Measurements from ENCODE around the gene FIG4. TPM values are rescaled to one million over a fixed set of nuclear protein-coding genes. Genes with fewer than 3 reads are reported as not detected.
"Not testable (repeated sequence)": the region's sequence is repeated elsewhere in the genome, so short reads cannot be mapped to it uniquely, and the experiment has no call there.

FIG4 gene
- total and polyA plus RNA-seq, 5 donors from 2014 or later = 9.0 to 20.0 (median 14.9) TPM

- Mint-ChIP-seq H3K36me3 (no peaks in the 10 kb centered on the region), H3K27ac (no peak overlapping the region), H3K4me1 (no peaks in the 10 kb centered on the region), H3K9me3 (peaks cover 0 to 3% (median 0%) of the 10 kb centered on the region in 7 donors), H3K4me3 (no peak overlapping the region), H3K27me3 (peaks cover 14% of the 10 kb centered on the region)
- no peak for DNase-seq
- no peaks in the 10 kb centered on the region for H3K9me3 ChIP-seq (ENCODE audit: control insufficient read depth in 2 of 2, low read length in 2 of 2)
- H3K27ac ChIP-seq (ENCODE audit: insufficient read depth, low read length, poor library complexity, severe bottlenecking) = no peak overlapping the region
- H3K36me3 ChIP-seq (ENCODE audit: control insufficient read depth, insufficient read depth, low read length) = no peaks in the 10 kb centered on the region
- H3K4me3 ChIP-seq (ENCODE audit: low read depth, low read length) = no peak overlapping the region
- no peaks in the 10 kb centered on the region for H3K4me1 ChIP-seq (ENCODE audit: control insufficient read depth, insufficient read depth, low read length, poor library complexity, severe bottlenecking)
- no peaks in the 10 kb centered on the region for H3K27me3 ChIP-seq (ENCODE audit: control insufficient read depth, insufficient read depth, low read length)
- ATAC-seq (ENCODE audit: low read depth in 2 of 2) = no peak
Measured at GRCh38 chr6:109861946-109862345, 170.8 kb downstream of the FIG4 start.

- no peak overlapping the region for H3K27ac ChIP-seq (ENCODE audit: insufficient read depth, low read length, poor library complexity, severe bottlenecking)
- no peaks in the 10 kb centered on the region for H3K4me1 ChIP-seq (ENCODE audit: control insufficient read depth, insufficient read depth, low read length, poor library complexity, severe bottlenecking)
- DNase-seq (no peak), ATAC-seq (ENCODE audit: low read depth in 2 of 2) (no peak)
- Mint-ChIP-seq H3K4me3 (no peak overlapping the region), H3K4me1 (no peaks in the 10 kb centered on the region), H3K9me3 (peaks cover 0 to 3% (median 0%) of the 10 kb centered on the region in 7 donors), H3K36me3 (no peaks in the 10 kb centered on the region), H3K27me3 (peaks cover 18% of the 10 kb centered on the region), H3K27ac (no peak overlapping the region)
- H3K9me3 ChIP-seq (ENCODE audit: control insufficient read depth in 2 of 2, low read length in 2 of 2) = no peaks in the 10 kb centered on the region
- no peaks in the 10 kb centered on the region for H3K36me3 ChIP-seq (ENCODE audit: control insufficient read depth, insufficient read depth, low read length)
- H3K27me3 ChIP-seq (ENCODE audit: control insufficient read depth, insufficient read depth, low read length) = no peaks in the 10 kb centered on the region
- H3K4me3 ChIP-seq (ENCODE audit: low read depth, low read length) = no peak overlapping the region
Measured at GRCh38 chr6:109864050-109864449, 173.0 kb downstream of the FIG4 start.

- Histone ChIP-seq H3K36me3 (ENCODE audit: control insufficient read depth, insufficient read depth, low read length) (no peaks in the 10 kb centered on the region), H3K27ac (ENCODE audit: insufficient read depth, low read length, poor library complexity, severe bottlenecking) (no peak overlapping the region), H3K27me3 (ENCODE audit: control insufficient read depth, insufficient read depth, low read length) (no peaks in the 10 kb centered on the region), H3K4me3 (ENCODE audit: low read depth, low read length) (no peak overlapping the region), H3K4me1 (ENCODE audit: control insufficient read depth, insufficient read depth, low read length, poor library complexity, severe bottlenecking) (no peaks in the 10 kb centered on the region), H3K9me3 (ENCODE audit: control insufficient read depth in 2 of 2, low read length in 2 of 2) (no peaks in the 10 kb centered on the region)
- Mint-ChIP-seq H3K9me3 (peaks cover 0 to 3% (median 0%) of the 10 kb centered on the region in 7 donors), H3K4me3 (no peak overlapping the region), H3K27ac (no peak overlapping the region), H3K4me1 (no peaks in the 10 kb centered on the region), H3K36me3 (no peaks in the 10 kb centered on the region), H3K27me3 (peaks cover 10% of the 10 kb centered on the region)
- ATAC-seq (ENCODE audit: low read depth in 2 of 2) (no peak), DNase-seq (no peak)
Measured at GRCh38 chr6:109865968-109866367, 174.9 kb downstream of the FIG4 start.

- no peak overlapping the region for H3K27ac Mint-ChIP-seq
- H3K27me3 Mint-ChIP-seq = peaks cover 14% of the 10 kb centered on the region
- H3K27ac ChIP-seq (ENCODE audit: insufficient read depth, low read length, poor library complexity, severe bottlenecking) = no peak overlapping the region
- no peaks in the 10 kb centered on the region for H3K36me3 ChIP-seq (ENCODE audit: control insufficient read depth, insufficient read depth, low read length)
- ATAC-seq (ENCODE audit: low read depth in 2 of 2) = no peak
- DNase-seq = no peak
- H3K4me1 ChIP-seq (ENCODE audit: control insufficient read depth, insufficient read depth, low read length, poor library complexity, severe bottlenecking) = no peaks in the 10 kb centered on the region
- no peak overlapping the region for H3K4me3 ChIP-seq (ENCODE audit: low read depth, low read length)
- no peaks in the 10 kb centered on the region for H3K4me1 Mint-ChIP-seq
- H3K9me3 Mint-ChIP-seq = peaks cover 0 to 1% (median 0%) of the 10 kb centered on the region in 7 donors
- no peaks in the 10 kb centered on the region for H3K36me3 Mint-ChIP-seq
- H3K9me3 ChIP-seq (ENCODE audit: control insufficient read depth in 2 of 2, low read length in 2 of 2) = no peaks in the 10 kb centered on the region
- no peak overlapping the region for H3K4me3 Mint-ChIP-seq
- peaks cover 3% of the 10 kb centered on the region for H3K27me3 ChIP-seq (ENCODE audit: control insufficient read depth, insufficient read depth, low read length)
Measured at GRCh38 chr6:109867009-109867969, 176.2 kb downstream of the FIG4 start.

GRCh38 chr6:109867970-109868358, 176.9 kb downstream of the FIG4 start:
- Histone ChIP-seq H3K27me3 (ENCODE audit: control insufficient read depth, insufficient read depth, low read length) (peaks cover 3% of the 10 kb centered on the region), H3K27ac (ENCODE audit: insufficient read depth, low read length, poor library complexity, severe bottlenecking) (no peak overlapping the region), H3K9me3 (ENCODE audit: control insufficient read depth in 2 of 2, low read length in 2 of 2) (no peaks in the 10 kb centered on the region), H3K4me1 (ENCODE audit: control insufficient read depth, insufficient read depth, low read length, poor library complexity, severe bottlenecking) (no peaks in the 10 kb centered on the region), H3K4me3 (ENCODE audit: low read depth, low read length) (no peak overlapping the region), H3K36me3 (ENCODE audit: control insufficient read depth, insufficient read depth, low read length) (no peaks in the 10 kb centered on the region)
- no peak for DNase-seq
- Mint-ChIP-seq H3K36me3 (no peaks in the 10 kb centered on the region), H3K9me3 (peaks cover 0 to 1% (median 0%) of the 10 kb centered on the region in 7 donors), H3K4me3 (no peak overlapping the region), H3K27me3 (peaks cover 14% of the 10 kb centered on the region), H3K4me1 (no peaks in the 10 kb centered on the region), H3K27ac (no peak overlapping the region)
- ATAC-seq (ENCODE audit: low read depth in 2 of 2) = no peak

- DNase-seq; H3K27ac ChIP-seq (ENCODE audit: insufficient read depth, low read length, poor library complexity, severe bottlenecking); H3K4me1 ChIP-seq (ENCODE audit: control insufficient read depth, insufficient read depth, low read length, poor library complexity, severe bottlenecking): not testable (repeated sequence)
Measured at GRCh38 chr6:109869398-109870088, 178.4 kb downstream of the FIG4 start.

GRCh38 chr6:109870089-109870410, 179.0 kb downstream of the FIG4 start:
- ATAC-seq (ENCODE audit: low read depth in 2 of 2) (no peak), DNase-seq (no peak)
- peaks cover 0 to 1% (median 0%) of the 10 kb centered on the region in 7 donors for H3K9me3 Mint-ChIP-seq
- H3K27me3 Mint-ChIP-seq = peaks cover 18% of the 10 kb centered on the region
- H3K27me3 ChIP-seq (ENCODE audit: control insufficient read depth, insufficient read depth, low read length) = peaks cover 3% of the 10 kb centered on the region
- H3K9me3 ChIP-seq (ENCODE audit: control insufficient read depth in 2 of 2, low read length in 2 of 2) = no peaks in the 10 kb centered on the region
- no peaks in the 10 kb centered on the region for H3K36me3 ChIP-seq (ENCODE audit: control insufficient read depth, insufficient read depth, low read length)
- H3K36me3 Mint-ChIP-seq = no peaks in the 10 kb centered on the region
- H3K4me1 ChIP-seq (ENCODE audit: control insufficient read depth, insufficient read depth, low read length, poor library complexity, severe bottlenecking) = no peaks in the 10 kb centered on the region
- no peak overlapping the region for H3K4me3 Mint-ChIP-seq
- H3K27ac ChIP-seq (ENCODE audit: insufficient read depth, low read length, poor library complexity, severe bottlenecking) = no peak overlapping the region
- no peak overlapping the region for H3K4me3 ChIP-seq (ENCODE audit: low read depth, low read length)
- no peaks in the 10 kb centered on the region for H3K4me1 Mint-ChIP-seq
- no peak overlapping the region for H3K27ac Mint-ChIP-seq

More at GRCh38 chr6:109869398-109870088, 178.4 kb downstream of the FIG4 start:
- H3K27me3 Mint-ChIP-seq = peaks cover 18% of the 10 kb centered on the region
- not testable (repeated sequence) for H3K36me3 Mint-ChIP-seq; H3K36me3 ChIP-seq (ENCODE audit: control insufficient read depth, insufficient read depth, low read length); H3K4me3 ChIP-seq (ENCODE audit: low read depth, low read length); H3K4me3 Mint-ChIP-seq; ATAC-seq (ENCODE audit: low read depth in 2 of 2); H3K4me1 Mint-ChIP-seq; H3K9me3 ChIP-seq (ENCODE audit: control insufficient read depth in 2 of 2, low read length in 2 of 2); H3K9me3 Mint-ChIP-seq; H3K27me3 ChIP-seq (ENCODE audit: control insufficient read depth, insufficient read depth, low read length); H3K27ac Mint-ChIP-seq

Data from CD4-positive, CD25-positive, alpha-beta regulatory T cell (primary cell).